HG03139 (cell line): ENCODE data around the gene DIO3.

Source experiments
- ATAC-seq: cut with Tn5 transposase; IDR thresholded peaks from one replicate; pipeline ENCODE4 v1.9.1; 2021; ENCODE audit not compliant: unreplicated experiment

Gene DIO3

DNA sequence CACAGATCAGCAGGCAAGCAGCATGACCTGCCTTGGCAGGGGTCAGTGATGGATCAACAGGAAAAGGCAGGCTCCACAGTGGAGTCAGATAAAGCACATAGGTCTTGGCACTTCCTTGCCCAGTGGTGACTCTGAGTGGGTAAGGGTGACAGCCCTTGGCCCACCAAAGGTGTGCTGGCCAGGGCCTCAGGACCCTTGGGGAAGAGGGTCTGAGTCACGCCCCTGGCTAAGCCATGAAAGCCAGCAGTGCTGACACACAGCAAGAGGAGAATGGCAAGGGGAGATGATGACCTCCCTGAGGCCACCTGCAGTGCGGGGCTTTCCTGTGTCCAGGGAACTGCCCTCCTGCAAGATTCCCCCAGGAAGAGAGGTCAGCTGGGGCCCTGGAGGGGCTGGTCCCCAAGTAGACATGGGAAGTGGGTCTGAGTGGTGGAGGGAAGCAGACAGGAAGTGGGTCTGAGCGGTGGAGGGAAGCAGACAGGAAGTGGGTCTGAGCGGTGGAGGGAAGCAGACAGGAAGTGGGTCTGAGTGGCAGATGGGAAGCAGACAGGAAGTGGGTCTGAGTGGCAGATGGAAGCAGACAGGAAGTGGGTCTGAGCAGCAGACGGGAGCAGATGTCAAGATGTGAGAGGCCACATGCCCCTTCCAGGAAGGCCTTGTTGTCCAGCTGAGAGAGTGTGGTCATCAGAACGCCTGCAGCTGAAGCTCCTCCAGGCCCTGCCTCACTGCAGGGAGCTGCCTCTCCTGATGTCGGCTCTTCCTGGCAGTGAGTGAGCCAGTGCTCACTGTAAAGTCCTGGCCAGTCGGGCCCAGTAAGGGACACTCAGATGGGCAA, 34.8 kb downstream of the DIO3 start:
- ATAC-seq = no peak

DNA sequence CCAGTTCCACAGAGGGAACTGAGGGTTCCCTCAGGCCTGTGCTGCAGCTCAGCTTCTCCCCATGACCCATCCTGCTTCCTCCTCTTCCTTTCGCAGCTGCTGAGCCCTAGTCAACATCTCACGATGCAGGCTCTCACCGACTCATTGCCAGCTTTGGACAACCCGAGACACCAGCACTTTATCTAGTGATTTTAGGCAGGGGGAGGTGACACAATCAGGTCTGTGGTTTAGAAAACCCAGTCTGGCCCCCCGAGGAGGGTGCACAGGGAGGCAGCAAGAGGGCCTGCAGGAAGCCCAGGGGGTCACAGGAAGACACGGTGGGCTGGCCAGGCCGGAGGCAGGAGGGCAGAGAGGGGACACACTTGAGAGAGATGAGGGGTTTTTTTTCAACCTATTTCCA, 35.4 kb downstream of the DIO3 start:
- ATAC-seq = no peak

DNA sequence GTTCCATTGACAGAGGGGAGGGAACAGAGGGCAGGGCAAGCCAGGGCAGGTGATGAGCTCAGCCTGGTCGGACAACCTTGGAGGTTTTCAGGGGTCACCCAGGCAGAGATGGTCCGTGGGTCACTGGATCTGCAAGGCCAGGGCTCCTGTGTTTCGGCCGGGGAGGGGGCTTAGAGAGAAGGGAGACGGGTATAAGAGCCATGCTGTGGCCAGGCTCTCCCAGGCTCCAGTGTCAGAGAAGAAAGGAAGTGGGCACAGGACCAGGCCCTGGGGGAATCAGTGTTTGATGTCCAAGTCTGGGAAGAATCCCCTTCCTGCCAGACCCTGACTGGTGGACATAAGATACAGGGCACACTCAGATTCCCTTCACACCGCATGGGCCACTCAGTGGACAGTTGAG, 36.9 kb downstream of the DIO3 start:
- no peak for ATAC-seq

DNA sequence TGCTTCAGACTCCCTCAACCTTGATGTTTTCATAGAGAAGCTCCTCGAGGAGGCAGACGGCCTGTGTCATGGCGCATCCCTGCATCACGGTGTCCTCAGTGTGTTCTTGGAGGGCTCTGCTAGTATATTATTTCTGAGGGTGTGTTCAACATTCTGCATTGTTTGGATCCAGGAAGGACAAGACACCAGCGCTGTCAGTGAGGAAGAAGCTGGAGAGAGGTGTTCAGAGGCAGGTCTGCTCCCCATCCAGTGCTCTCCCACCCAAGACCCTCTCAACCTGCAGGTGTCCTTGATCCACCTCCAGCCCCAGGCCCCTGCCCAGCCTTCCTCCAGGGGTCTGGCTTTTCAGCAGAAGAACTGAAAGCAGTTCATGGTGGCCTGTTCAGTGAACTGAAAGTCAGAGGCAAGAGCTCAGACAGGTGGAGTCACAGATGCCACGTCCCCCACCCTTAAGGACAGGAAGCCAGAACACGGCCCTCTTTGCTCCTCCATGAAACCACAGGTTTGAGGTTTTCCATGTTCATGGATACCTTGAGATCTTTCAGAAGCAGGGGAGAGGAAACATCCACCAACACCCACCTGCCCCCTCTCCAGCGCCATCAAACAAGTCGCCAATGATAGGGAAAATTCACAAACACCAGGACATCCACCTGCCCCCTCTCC, 37.4 kb downstream of the DIO3 start:
- ATAC-seq = no peak

DNA sequence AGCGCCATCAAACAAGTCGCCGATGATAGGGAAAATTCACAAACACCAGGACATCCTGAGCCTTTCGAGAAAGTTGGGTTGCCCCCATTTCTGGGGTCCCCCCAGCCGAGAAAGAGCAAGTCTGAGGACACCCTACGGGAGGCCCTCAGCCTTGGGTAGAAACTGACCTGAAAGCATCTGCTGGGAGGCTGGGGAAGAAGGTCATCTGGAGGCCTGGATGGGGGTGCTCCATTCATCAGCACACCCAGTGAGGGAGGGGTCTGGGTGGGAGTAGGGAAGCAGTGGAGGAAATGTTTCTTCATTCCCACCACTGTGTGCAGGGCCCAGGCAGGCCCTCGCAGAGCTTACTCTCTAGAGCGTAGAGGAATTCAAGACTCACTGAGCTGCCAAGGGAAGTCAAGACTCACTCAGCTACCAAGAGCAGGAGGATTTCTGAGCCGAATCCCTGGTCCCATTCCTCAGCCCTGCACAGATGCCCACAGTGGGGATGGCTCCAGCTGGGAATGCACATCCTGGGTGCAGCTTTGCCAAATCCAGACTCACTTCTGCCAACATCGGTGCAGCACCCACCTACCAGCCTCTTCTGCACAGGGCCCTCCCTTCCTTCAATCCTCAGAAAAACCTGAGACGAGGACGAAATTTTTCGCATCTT, 38.1 kb downstream of the DIO3 start:
- ATAC-seq = no peak

DNA sequence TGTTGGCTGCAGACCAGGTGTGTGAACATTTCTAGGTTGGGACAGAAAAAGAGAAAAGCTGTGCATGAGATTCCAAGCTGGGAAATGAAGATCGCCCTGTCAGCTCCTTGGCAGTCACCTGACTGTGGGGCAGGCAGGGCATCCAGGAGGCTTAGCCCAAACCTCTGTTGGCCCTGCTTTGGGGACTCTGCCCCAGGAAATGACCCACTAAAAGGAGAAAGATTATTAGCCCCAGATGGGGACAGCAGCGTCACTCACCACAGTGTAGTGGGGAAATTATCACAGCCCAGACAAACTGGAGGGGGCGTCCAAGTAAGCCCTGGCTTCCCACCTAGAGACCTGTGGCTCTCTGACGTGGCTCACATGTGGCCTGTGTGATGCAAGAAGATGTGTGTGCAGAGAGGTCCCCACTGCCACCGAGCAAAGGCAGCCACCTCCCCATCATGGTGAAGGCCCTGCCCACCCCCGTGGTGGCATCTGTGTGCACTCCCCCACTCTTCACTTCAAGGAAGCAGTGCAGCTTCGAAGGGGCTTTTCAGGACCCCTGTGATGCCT, 39.1 kb downstream of the DIO3 start:
- ATAC-seq = no peak

DNA sequence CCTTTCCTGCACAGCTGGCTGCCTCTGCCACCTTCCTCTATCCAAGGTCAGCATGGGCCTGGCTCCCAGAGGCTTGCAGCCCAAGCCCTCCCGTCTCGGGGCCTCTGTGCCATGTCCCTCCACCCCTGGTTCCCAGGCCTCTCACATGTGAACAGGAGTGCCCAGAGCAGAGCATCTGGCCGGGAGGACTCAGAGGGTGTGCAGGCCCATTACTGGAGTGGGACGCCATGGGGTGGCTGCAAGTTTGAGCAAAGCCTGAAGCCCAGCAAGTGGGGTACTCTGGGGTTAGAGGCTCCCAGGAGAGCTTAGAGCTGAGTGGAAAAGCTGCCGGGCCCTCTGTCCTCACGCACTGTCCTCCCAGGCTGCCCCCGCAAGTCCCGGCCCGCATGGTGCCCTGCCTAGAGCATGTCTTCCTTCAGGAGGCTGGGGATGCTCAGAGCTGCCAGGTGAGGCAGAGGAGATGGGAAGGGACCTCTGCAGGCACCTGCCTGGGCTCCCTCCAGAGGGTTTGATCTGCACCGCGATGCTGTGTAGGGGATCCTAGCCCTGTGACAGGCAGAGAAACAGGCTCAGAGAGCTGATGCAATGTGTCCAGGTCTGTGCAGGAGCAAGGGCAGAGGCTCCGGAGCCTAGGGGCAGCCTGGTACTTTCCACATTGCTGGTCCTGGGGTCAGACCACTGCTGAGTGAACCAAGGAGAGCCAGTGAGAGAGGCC, 39.8 kb downstream of the DIO3 start:
- no peak for ATAC-seq

DNA sequence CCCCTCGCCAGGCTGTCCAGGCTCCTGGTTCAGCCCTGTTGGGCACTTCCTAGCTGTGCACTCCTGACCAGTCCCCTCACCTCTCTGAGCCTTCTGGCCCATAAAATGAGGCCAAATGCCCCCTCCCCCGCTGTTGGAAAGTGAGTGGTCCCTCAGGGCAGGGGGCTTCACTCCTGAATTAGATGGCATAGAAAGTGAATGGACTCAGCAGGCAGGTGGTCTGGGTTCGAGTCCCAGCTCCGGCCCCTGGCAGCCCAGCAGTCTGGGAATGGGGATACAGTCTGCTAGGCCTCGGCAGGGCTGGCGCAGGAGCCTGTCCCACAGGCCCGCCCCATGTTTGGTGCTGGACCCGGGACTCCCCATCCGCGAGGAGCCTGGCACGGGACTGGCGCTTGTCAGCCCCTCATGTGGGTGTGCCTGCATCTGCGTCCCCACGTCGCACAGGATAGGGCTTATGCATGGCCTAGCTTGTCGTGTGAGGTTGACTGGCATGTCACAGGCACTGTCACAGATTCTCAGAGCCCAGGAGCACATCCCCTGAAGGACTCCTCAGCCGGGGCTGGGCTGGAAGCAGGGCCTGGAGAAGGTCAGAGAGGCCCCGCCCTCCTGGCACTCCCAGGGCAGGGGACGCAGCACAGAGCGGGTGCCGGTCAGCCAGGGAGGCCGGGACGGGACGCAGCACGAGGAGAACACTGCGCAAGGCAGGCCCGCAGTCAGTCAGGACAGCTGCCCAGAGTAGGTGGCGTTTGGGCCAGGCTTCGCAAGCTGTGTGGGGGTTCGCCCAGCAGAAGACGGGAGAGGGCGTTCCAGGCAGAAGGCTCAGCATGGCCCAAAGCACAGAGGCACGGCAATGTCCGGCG, 40.5 kb downstream of the DIO3 start:
- no peak for ATAC-seq

DNA sequence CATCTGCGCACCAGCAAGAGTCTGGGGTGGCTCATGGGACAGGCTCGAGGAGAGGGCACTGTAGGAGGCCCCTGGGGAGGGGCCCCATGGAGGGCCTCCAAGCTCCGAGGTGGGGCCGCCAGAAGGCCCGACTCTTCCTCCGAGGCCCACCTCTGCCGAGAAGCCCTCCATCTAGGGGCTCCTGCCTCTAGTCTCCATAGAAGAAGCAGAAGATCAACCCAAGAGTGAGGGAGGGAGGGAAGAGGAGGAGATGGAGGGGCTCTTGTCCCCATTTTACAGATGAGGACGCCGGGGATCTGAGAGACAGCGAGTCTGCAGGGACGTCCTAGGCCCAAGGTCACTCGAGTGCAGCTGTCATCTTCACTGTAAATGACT, 41.2 kb downstream of the DIO3 start:
- ATAC-seq = no peak

DNA sequence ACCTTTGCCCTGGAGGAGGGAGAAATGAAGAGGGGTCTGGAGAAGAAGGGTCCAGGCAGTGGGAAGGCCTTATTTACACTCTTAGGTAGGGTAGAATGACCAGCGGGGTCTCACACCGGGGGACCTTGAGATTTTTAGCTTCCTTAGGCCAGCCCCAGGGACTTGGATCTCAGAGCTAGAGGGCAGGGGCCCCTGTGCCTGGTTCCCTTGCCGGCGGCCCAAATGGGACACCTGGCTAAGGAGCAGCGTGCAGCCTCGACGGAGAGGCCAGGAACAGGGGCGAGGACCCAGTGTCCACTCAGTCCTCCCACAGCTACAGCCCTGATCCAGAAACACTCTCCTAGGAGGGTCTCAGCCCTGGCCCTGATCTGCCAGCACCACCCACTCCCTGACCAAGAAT, 41.8 kb downstream of the DIO3 start:
- no peak for ATAC-seq

DNA sequence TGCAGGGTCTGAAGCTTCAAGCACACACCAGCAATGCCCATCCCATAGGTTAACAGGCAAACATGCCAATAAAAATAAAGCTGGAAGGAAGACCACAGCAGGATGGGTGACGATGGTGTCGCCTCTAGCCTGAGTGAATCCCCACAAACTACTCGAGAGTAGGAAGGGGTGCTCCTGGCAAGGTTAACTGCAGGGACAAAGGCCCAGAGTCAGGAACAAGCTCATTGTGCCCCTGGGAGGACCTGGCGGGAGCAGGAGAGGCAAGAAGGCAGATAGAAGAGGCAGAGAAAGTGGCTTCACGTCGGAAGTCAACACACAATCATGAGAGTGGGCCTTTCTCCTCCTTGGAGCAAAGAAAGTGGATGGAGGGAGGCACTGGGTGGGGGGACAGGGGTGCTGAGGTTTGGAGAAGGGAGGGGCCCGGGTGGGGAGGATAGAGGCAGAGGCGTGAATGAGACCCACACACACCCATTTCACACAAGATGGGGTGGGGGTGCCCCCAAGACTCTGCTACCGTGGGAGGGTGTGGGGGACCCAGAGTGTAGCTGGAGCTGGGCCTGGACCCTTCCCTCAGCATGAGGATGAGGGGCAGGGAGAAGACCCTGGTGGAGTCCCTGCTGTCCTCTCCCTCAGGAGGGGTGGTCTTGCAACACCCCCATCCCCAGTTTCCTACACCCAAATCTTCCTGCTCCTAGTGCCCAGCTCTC, 43.1 kb downstream of the DIO3 start:
- ATAC-seq = no peak

DNA sequence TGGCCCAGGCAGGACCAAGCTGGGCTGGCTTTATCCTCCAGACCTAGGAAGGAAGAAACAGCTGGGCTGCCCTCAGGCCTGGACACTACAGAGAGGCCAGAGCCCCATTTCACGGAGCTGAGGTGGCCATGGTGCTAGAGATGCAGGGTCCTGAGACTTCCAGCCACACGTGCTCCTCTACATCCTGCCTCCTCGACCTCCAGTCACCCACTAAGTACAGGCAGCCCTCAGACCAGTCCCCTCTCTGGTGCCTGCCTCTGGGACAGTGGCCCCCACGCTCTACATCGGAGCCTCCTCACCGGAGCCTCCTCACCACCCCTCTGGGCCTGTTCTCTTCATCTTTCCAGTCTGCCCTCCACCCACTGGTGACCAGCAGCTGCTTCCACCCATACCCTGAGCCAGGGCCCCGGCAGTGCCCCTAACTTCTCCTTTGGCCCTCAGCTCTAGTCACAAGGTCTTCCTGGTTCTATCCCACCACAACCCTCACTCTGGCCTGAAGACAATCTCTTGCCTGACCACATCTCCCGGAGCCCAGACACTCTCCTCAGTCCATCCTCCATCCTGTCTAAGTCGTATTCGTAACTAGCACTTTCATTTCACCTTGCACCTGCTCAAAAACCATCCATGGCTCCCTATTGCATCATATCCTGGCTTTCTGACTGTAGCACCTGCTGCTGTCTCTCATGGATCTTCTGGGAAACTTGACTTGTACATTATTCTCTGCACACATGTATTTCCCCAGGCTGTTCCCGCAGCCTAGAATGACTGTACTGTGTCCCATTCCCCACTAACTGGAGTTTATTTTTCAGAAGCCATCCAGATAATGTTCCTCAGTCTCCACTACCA, 43.9 kb downstream of the DIO3 start:
- no peak for ATAC-seq

DNA sequence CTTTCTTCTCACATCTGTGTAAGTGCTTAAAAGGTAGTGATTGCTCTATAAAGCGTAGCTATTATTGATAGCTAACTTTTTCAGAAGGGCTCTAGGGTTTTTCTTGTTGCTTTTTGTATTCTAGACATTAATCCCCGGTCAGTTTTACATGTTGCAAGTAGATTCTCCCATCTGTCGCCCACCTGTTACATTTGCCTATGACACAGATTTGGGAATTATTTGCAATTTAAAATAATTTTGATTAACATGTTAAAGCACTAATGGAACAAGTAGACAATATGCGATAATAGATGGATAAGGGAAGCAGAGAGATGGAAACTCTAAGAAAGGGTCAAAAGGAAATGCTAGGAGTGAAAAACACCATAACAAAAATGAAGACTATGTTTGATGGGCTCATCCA, 44.5 kb downstream of the DIO3 start:
- ATAC-seq = no peak
